ENCODE measurements around the gene RIC8B. TPM values are rescaled to one million over a fixed set of nuclear protein-coding genes. Genes with fewer than 3 reads are reported as not detected.

Gene RIC8B
- total and polyA plus RNA-seq, 2 of the 8 experiments (the other 6 are each of a cell fraction or from before 2014, with no cell fraction given) = 8.2 to 25.3 TPM

- WGBS, 2 experiments (ENCODE audit: extremely low coverage in 1 of 2, insufficient coverage in 1 of 2, insufficient read length in 1 of 2, insufficient replicate concordance in 2 of 2, low coverage in 1 of 2, low lambda C conversion rate in 2 of 2, missing lambda C conversion rate in 1 of 2) = 87% methylated on average over 8 of the region's 8 CpGs; no CpG with 5 or more reads in 1 of the 2 experiments
- peak overlapping the region; percentile 33; the same call in 1 of the 2 replicates for H3K27ac ChIP-seq (ENCODE audit: low read depth, low read length)
- no peak overlapping the region; the same call in 1 of the 2 replicates for H2BK15ac ChIP-seq (ENCODE audit: low read length)
- peaks cover 13 to 32% (median 22%) of the 10 kb centered on the region in 4 experiments; a peak in 6 of 7 replicates for H3K4me1 ChIP-seq (replicated peaks in 1 of 4; ENCODE audit: control insufficient read depth in 3 of 4, insufficient read depth in 4 of 4, low read length in 3 of 4)
- H3K4me3 ChIP-seq (ENCODE audit: extremely low read depth in 1 of 4, insufficient read depth in 2 of 4, low read depth in 3 of 4, low read length in 4 of 4) = no peak overlapping the region
- no peak overlapping the region for H3K4ac ChIP-seq (replicated peaks; ENCODE audit: insufficient read length, low read depth, low read length)
- FAIRE-seq (no peak), DNase-seq (ENCODE audit: low read depth in 1 of 2, low spot score in 2 of 2) (no peak)
- peak overlapping the region; percentile 51; the same call in 1 of the 2 replicates for H2BK20ac ChIP-seq (ENCODE audit: low read length)
- no peaks in the 10 kb centered on the region for H3K79me1 ChIP-seq (ENCODE audit: low read depth, low read length)
- CTCF ChIA-PET (ENCODE audit: partially characterized antibody) = interaction anchor here (0.6 to 1.5 kb wide), 5 partner anchors 9 to 434 kb away, joined by 3 to 4 read pairs (median 3); no protein-coding TSS in a partner anchor
- no peak overlapping the region for H2AK5ac ChIP-seq (ENCODE audit: low read depth, low read length)
- H3K4me2 ChIP-seq (ENCODE audit: insufficient read depth in 1 of 2, low read depth in 2 of 2, low read length in 2 of 2) = peak overlapping the region in 1 of 2 experiments; percentile 69; a peak in 1 of 4 replicates
- H4K91ac ChIP-seq (replicated peaks; ENCODE audit: insufficient read length, low read length) = peak overlapping the region; percentile 58
- H3K36me3 ChIP-seq (ENCODE audit: control insufficient read depth in 2 of 4, insufficient read depth in 4 of 4, low read length in 3 of 4) = no peaks in the 10 kb centered on the region
- no peak overlapping the region for H2BK120ac ChIP-seq (replicated peaks; ENCODE audit: low read depth, low read length)
- H3K79me2 ChIP-seq (ENCODE audit: control insufficient read depth in 1 of 2, insufficient read depth in 2 of 2, low read length in 2 of 2) = no peaks in the 10 kb centered on the region
- H3K23ac ChIP-seq (ENCODE audit: insufficient read length) = no peak overlapping the region
- peak overlapping the region; percentile 33 for H4K5ac ChIP-seq (ENCODE audit: insufficient read length, low read depth, low read length)
- POLR2A ChIA-PET (ENCODE audit: partially characterized antibody) = interaction anchor here (0.8 to 1.5 kb wide), 4 partner anchors 10 to 30 kb away, joined by 3 to 4 read pairs (median 3); no protein-coding TSS in a partner anchor
- no peaks in the 10 kb centered on the region for H4K20me1 ChIP-seq (replicated peaks in 1 of 2; ENCODE audit: control insufficient read depth in 1 of 2, insufficient read depth in 2 of 2, low read length in 2 of 2)
- H2BK12ac ChIP-seq (ENCODE audit: low read depth, low read length) = peak overlapping the region; percentile 40; the same call in 1 of the 2 replicates
- peak overlapping the region; percentile 89; the same call in 1 of the 2 replicates for H3K18ac ChIP-seq (ENCODE audit: extremely low read depth, low read length)
- H3K9me3 ChIP-seq (ENCODE audit: insufficient read depth in 2 of 2, low read depth in 1 of 2, low read length in 1 of 2) = no peaks in the 10 kb centered on the region
- H3K27me3 ChIP-seq (replicated peaks in 1 of 4; ENCODE audit: control insufficient read depth in 3 of 4, extremely low read depth in 1 of 4, insufficient read depth in 3 of 4, low read length in 3 of 4) = no peaks in the 10 kb centered on the region
- H2AFZ ChIP-seq (ENCODE audit: low read length) = no peak overlapping the region
- peak overlapping the region; percentile 1; the same call in 1 of the 2 replicates for H2BK5ac ChIP-seq (ENCODE audit: low read depth, low read length)
- H3K14ac ChIP-seq (ENCODE audit: insufficient read length) = peak overlapping the region; percentile 84
- H3K23me2 ChIP-seq (ENCODE audit: low read depth, low read length) = no peaks in the 10 kb centered on the region
- H3K56ac ChIP-seq (replicated peaks; ENCODE audit: insufficient read length, low read depth, low read length) = no peak overlapping the region
- no peak overlapping the region for H3K9ac ChIP-seq (replicated peaks in 1 of 4; ENCODE audit: extremely low read depth in 1 of 4, low read depth in 3 of 4, low read length in 3 of 4)
- TF ChIP-seq TBP (IDR thresholded peaks at IDR 0.05; ENCODE audit: low read depth, low read length) (no peak), TEAD4 (IDR thresholded peaks at IDR 0.05; ENCODE audit: low read depth, low read length) (no peak), CBX8 (IDR thresholded peaks at IDR 0.05; ENCODE audit: borderline replicate concordance, low read depth, low read length) (no peak), NANOG (IDR thresholded peaks at IDR 0.05; ENCODE audit: insufficient read depth, low read depth, low read length, poor library complexity, severe bottlenecking) (no peak), ZNF274 (IDR thresholded peaks at IDR 0.05; ENCODE audit: borderline replicate concordance, extremely low read depth, low read length) (no peak)
- no peak overlapping the region; the same call in 1 of the 2 replicates for H4K8ac ChIP-seq (ENCODE audit: extremely low read depth, insufficient read depth, low read length)
Measured at GRCh38 chr12:106766393-106766826, 8.1 kb upstream of the RIC8B start.
